Testis (tissue), 2 donors: Measurements from ENCODE around the gene RANBP17.

Experiments
- CTCF ChIP-seq, 3 experiments: fragments of 450-650 bp in 2 of 3; fragments of 200-600 bp in 1 of 3; sonication (generic) in 1 of 3; IDR thresholded peaks; one replicate each; pipeline ENCODE4 v1.5.1; 2016 to 2019; ENCODE audit warnings: antibody characterized with exemption in 3 of 3, mild to moderate bottlenecking in 2 of 3, moderate library complexity in 1 of 3
- POLR2A ChIP-seq: fragments of 450-650 bp; IDR thresholded peaks from one replicate; pipeline ENCODE4 v1.6.1; 2017; ENCODE audit warnings: antibody characterized with exemption, mild to moderate bottlenecking, moderate library complexity

GRCh38 chr5:170892196-170892595, 30.4 kb downstream of the RANBP17 start:
- no peak for TF ChIP-seq POLR2A
- no peak for TF ChIP-seq CTCF (IDR thresholded peaks at IDR 0.05)
